HT1080 (cell line): ENCODE measurements around the gene BEND3. TPM values are rescaled to one million over a fixed set of nuclear protein-coding genes. Genes with fewer than 3 reads are reported as not detected.
A peak's percentile ranks its signal among the peaks of the same experiment; 100 is the strongest.
"Not testable (repeated sequence)": the region's sequence is repeated elsewhere in the genome, so short reads cannot be mapped to it uniquely, and the experiment has no call there.

Experiments used
- DNase-seq: peaks from one replicate; pipeline ENCODE4 v3.0.0-alpha.2; 2015; ENCODE audit warnings: low read depth
- total RNA-seq: library from RNA; depleted of rRNA; stranded (reverse); fragments of >200 nt; shearing (Covaris generic); gene quantifications from 2 replicates; pipeline ENCODE4 v1.2.3, GENCODE V29; 2014

The BEND3 gene
- total RNA-seq, 1 experiment from 2014 or later, result 6.6 TPM

DNA sequence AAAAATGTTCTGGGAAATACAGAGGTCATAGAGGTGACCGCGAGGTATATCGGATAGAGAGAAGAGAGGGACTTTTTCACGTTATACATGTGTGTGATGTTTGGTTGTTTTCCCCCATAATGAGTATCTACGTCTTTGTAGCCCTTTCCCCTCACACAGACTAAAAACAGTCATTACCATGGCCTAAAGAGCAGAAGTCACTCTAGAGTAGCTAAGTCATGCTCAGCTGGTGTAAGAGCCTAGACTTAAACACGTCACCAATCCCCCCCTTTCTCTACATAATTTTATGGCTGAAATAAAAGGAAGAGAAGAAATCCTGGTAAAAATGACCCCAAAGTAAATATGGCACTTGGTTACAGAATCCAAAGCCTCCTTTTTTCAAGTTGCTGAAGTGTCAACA, 6.0 kb upstream of the BEND3 start:
- DNase-seq, result no peak

DNA sequence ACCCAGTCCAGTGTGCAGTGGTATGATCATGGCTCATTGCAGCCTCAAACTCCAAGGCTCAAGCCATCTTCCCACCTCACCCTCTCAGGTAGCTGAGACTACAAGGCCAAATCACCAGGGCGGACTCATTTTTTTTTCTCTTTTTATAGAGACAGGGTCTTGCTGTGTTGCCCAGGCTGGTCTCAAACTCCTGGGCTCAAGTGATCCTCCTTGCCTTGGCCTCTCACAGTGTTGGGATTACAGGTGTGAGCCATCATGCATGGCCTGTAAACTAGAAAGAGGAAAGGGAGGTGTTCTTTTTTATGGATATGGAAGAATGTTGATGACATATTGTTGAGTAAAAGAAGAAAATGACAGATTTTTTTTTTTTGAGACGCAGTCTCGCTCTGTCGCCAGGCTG, 5.1 kb upstream of the BEND3 start:
- no peak for DNase-seq

DNA sequence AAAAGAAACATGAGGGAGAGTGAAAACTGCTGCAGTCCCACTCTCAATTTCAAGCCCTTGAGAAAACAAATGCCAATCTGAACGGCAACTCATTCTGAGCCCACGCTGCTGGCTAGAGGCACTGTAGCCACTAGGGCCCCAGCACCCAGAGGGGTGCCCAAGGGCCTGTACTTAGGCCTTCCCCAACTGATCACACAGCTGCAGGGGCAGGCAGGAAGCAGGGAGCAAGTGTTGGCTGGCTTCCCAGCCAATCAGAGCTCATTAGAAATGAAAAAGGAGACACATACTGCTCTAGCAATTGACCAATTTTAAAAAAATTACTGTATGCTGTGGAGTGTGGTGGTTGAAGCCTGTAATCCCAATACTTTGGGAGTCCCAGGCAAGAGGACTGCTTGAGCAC, 3.7 kb upstream of the BEND3 start:
- peak; percentile 15 for DNase-seq

DNA sequence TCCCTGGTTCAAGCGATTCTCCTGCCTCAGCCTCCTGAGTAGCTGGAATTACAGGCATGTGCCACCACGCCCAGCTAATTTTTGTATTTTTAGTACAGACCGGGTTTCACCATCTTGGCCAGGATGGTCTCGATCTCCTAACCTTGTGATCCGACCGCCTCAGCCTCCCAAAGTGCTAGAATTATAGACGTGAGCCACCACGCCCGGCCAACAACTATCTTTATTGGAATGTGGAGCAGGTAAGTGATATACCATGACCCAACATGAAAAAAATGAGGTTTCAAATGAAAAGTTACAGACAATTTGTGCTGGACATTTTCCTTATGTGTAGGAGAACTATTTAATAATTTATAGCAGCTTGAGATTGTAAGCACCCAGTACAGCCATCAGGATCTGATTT, 3.2 kb upstream of the BEND3 start:
- DNase-seq, result not testable (repeated sequence)

- no peak for DNase-seq
Measured at GRCh38 chr6:107116931-107117330, 1.6 kb upstream of the BEND3 start.

GRCh38 chr6:107116328-107116892, 1.1 kb upstream of the BEND3 start:
- no peak for DNase-seq

- DNase-seq, result peak; percentile 42
Measured at GRCh38 chr6:107115695-107116327, 496 bp upstream of the BEND3 start.

- peak; percentile 80 for DNase-seq
Measured at GRCh38 chr6:107114213-107114925, 946 bp downstream of the BEND3 start.

- DNase-seq, result no peak
Measured at GRCh38 chr6:107110200-107110599, 5.1 kb downstream of the BEND3 start.

DNA sequence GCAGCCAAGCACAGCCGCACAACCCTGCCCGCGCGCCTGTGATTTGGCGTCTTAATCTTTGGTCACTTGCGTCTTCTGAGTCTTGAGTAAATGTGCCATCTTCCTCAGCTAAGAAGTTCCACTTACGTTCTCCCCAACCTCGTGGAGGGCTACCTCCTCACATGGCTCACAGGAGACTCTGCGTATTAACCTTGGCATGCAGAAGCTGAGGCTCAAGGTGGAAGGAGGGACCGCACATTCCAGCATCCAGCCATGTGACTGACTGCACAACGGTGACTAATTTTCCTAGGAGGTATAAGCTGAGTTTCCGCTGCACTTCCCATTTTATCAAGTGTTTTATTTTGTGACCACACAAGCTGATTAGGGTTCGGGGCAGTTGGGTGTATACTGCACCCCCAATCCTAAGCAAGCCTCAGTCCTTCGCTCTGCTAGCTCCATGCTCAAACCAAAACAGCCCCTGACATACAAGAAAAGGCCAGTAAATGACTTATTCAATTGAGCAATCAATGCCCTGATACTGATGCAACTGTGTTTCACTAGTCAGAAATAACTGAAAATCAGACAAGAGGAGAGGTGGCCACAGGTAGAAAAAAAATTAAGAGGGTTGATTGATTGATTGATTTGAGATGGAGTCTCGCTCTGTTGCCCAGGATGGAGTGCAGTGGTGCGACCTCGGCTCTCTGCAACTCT, 7.0 kb downstream of the BEND3 start:
- no peak for DNase-seq

- DNase-seq, result no peak
Measured at GRCh38 chr6:107107791-107108190, 7.5 kb downstream of the BEND3 start.

DNA sequence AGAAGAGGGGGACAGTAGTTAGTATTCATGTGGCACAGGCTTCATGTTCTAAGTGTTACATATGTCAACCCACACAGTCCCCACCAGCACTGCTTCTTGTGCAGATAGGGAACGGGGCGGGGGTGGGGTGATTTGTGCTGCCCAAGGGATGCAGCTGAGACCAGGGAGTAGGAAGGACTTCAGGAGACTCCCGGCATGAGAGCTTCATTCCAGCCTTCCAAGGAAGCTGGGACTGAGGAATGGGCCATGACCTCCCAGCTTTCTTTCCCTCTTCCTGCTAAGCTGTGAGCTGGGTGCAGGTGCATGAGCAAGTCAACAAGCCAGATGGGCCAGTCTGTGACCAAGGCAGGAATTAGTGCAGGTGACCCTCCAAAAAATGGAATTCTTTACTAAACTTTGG, 9.2 kb downstream of the BEND3 start:
- DNase-seq, result no peak

- no peak for DNase-seq
Measured at GRCh38 chr6:107105511-107106116, 9.7 kb downstream of the BEND3 start.

- no peak for DNase-seq
Measured at GRCh38 chr6:107103082-107103481, 12.2 kb downstream of the BEND3 start.

DNA sequence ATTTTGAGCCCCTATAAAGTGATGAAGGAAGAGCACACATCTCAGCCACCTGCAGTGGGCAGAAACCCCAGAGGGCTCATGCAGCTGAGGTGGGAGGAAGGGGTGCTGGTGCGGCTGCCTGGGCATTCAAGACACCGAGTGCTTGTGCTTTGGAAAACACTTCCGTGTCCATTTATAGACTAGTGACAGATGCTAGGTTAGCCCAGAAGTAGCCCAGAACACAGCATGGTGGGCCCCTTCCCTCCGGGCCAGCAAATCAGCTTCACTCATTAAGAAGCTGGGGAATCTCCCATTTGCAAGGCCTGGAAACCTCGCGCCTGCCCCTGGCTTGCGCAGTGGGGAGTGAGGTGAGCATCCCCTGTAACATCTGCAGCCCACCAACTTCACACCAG, 12.9 kb downstream of the BEND3 start:
- no peak for DNase-seq

GRCh38 chr6:107101686-107102413, 13.5 kb downstream of the BEND3 start:
- no peak for DNase-seq

DNA sequence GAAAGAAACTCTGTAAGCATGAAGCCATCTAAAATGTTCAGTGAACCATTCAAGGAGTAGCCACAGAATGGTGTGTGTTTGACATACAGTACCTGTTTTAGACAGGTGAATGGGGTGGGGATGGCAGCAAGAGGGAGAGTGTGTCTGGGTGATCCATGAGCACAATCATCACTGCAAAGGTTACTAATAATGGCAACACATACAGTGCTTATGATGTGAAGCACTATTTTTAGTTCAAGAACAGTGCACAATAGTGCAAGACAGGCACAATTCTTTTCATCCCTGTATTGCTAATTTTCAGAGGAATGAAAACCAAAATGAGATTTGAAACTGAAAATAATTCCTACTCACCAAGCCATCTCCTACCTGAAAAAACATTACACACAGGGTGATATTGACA, 14.1 kb downstream of the BEND3 start:
- DNase-seq, result no peak

DNA sequence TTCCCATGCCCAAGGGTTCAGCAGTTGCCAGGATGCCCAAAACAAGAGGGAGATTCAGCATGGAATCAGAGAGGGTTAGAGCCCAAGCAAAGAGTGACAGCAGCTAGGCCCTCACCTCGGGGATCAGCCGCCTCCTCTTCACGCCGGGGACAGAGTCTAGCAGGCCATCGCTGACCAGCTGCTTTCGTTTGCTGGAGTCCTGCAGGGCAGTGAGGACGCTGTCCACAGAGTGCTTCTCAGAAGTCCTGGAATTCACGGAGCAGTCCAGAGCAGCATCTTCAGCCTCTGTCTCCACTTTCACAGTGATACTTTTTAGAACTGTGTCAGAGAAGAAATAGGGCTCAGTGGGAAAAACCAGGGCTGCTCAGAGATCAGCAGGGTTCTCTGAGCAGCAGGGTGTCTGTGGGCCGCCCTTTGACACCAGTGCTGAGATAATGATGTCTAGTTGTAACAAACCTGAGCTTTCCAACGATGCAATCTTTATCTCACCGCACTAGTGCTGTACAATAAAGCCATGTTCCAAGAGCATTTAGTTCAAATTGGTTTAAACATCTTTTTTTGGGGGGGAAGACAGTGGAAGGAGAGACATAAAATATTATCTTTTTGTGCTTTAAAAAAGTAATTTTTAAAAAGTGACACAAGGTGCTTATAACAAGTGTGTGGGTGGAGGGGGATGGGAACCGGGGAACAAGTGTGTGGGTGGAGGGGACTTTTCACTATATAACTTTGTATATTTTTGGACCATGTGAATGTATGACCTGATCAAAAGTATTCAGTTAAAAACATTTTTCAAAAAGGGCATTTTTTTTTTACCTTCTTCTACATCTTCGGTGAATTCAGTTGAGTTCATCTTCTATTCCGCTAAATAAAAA, 16.6 kb downstream of the BEND3 start:
- DNase-seq, result no peak

GRCh38 chr6:107084459-107084858, 30.9 kb downstream of the BEND3 start:
- DNase-seq, result not testable (repeated sequence)

- DNase-seq, result no peak
Measured at GRCh38 chr6:107083921-107084320, 31.4 kb downstream of the BEND3 start.
